SK-N-SH treated with all-trans-retinoic acid at 6 μM for 48 hours (cell line): ENCODE data around the gene TDRD3.

Experiments used
- ATAC-seq: fragments of 200-7000 bp; cut with Tn5 transposase; 3 replicates; pipeline ENCODE4 v1.9.1; 2020; ENCODE audit warnings: mild to moderate bottlenecking, moderate library complexity
- ARNTL ChIP-seq: fragments of 450-650 bp; formaldehyde crosslinking; IDR thresholded peaks from 2 replicates; pipeline ENCODE4 v1.5.0; 2020; ENCODE audit warnings: low read depth, mild to moderate bottlenecking, moderate library complexity, borderline replicate concordance
- BACH2 ChIP-seq: fragments of 250-450 bp; sonication (Bioruptor Pico); IDR thresholded peaks from 2 replicates; pipeline ENCODE4 v1.9.0; 2021; ENCODE audit warnings: mild to moderate bottlenecking, borderline replicate concordance
- ESRRG ChIP-seq: fragments of 250-450 bp; sonication (Bioruptor Pico); IDR thresholded peaks from 2 replicates; pipeline ENCODE4 v1.6.1; 2021; ENCODE audit warnings: mild to moderate bottlenecking
- GLIS3 ChIP-seq: fragments of 250-450 bp; sonication (Bioruptor Pico); IDR thresholded peaks from 2 replicates; pipeline ENCODE4 v1.5.0; 2020; ENCODE audit warnings: mild to moderate bottlenecking, moderate library complexity
- ISL1 ChIP-seq: fragments of 250-450 bp; sonication (Bioruptor Pico); IDR thresholded peaks from 2 replicates; pipeline ENCODE4 v2.1.2; 2022; ENCODE audit warnings: mild to moderate bottlenecking, moderate library complexity
- OSR1 ChIP-seq: fragments of 250-450 bp; sonication (Bioruptor Pico); IDR thresholded peaks from 2 replicates; pipeline ENCODE4 v1.8.0; 2022; ENCODE audit warnings: moderate library complexity, mild to moderate bottlenecking, inconsistent platforms
- PPARA ChIP-seq: fragments of 250-450 bp; sonication (Bioruptor Pico); IDR thresholded peaks from 2 replicates; pipeline ENCODE4 v1.5.0; 2020; ENCODE audit warnings: mild to moderate bottlenecking, borderline replicate concordance
- RARB ChIP-seq: fragments of 250-450 bp; sonication (Bioruptor Pico); IDR thresholded peaks from 2 replicates; pipeline ENCODE4 v1.8.0; 2021; ENCODE audit warnings: mild to moderate bottlenecking, moderate library complexity
- SNAI2 ChIP-seq: fragments of 250-450 bp; sonication (Bioruptor Pico); IDR thresholded peaks from 2 replicates; pipeline ENCODE4 v1.5.0; 2020; ENCODE audit warnings: mild to moderate bottlenecking, moderate library complexity
- TCF4 ChIP-seq: fragments of 250-450 bp; sonication (Bioruptor Pico); IDR thresholded peaks from 2 replicates; pipeline ENCODE4 v1.8.0; 2021; ENCODE audit warnings: mild to moderate bottlenecking, moderate library complexity, borderline replicate concordance
- TOX ChIP-seq: fragments of 250-450 bp; sonication (Bioruptor Pico); IDR thresholded peaks from 2 replicates; pipeline ENCODE4 v1.8.0; 2021; ENCODE audit warnings: mild to moderate bottlenecking, moderate library complexity, borderline replicate concordance
- ZC3H10 ChIP-seq: fragments of 250-450 bp; sonication (Bioruptor Pico); IDR thresholded peaks from 2 replicates; pipeline ENCODE4 v1.5.1; 2021; ENCODE audit warnings: mild to moderate bottlenecking, moderate library complexity
- ZFP3 ChIP-seq: fragments of 250-450 bp; sonication (Bioruptor Pico); IDR thresholded peaks from 2 replicates; pipeline ENCODE4 v1.5.0; 2020; ENCODE audit warnings: mild to moderate bottlenecking, moderate library complexity
- ZFP30 ChIP-seq: fragments of 450-650 bp; formaldehyde crosslinking; IDR thresholded peaks from 2 replicates; pipeline ENCODE4 v1.5.0; 2022; ENCODE audit warnings: mild to moderate bottlenecking, moderate library complexity
- ZNF565 ChIP-seq: fragments of 450-650 bp; formaldehyde crosslinking; conservative IDR thresholded peaks from 2 replicates; pipeline ENCODE4 v1.5.0; 2020; ENCODE audit warnings: low read depth, mild to moderate bottlenecking, moderate library complexity
- ZNF70 ChIP-seq: fragments of 450-650 bp; formaldehyde crosslinking; IDR thresholded peaks from 2 replicates; pipeline ENCODE4 v1.5.0; 2020; ENCODE audit warnings: mild to moderate bottlenecking, moderate library complexity
- TF ChIP-seq, protein P1 (sequence below): fragments of 250-450 bp; sonication (Bioruptor Pico); IDR thresholded peaks from 2 replicates; pipeline ENCODE4 v1.8.0; 2021; ENCODE audit warnings: low read depth, mild to moderate bottlenecking, moderate library complexity, borderline replicate concordance
- TF ChIP-seq, protein P2 (sequence below): fragments of 250-450 bp; sonication (Bioruptor Pico); IDR thresholded peaks from 2 replicates; pipeline ENCODE4 v1.5.1; 2020; ENCODE audit warnings: low read depth, mild to moderate bottlenecking, moderate library complexity
- TF ChIP-seq, protein P3 (sequence below): fragments of 250-450 bp; sonication (Bioruptor Pico); IDR thresholded peaks from 2 replicates; pipeline ENCODE4 v1.5.1; 2021; ENCODE audit warnings: mild to moderate bottlenecking, moderate library complexity
- TF ChIP-seq, protein P4 (sequence below): fragments of 250-450 bp; sonication (Bioruptor Pico); IDR thresholded peaks from 2 replicates; pipeline ENCODE4 v1.8.0; 2020; ENCODE audit warnings: mild to moderate bottlenecking, moderate library complexity, borderline replicate concordance

Gene TDRD3

DNA sequence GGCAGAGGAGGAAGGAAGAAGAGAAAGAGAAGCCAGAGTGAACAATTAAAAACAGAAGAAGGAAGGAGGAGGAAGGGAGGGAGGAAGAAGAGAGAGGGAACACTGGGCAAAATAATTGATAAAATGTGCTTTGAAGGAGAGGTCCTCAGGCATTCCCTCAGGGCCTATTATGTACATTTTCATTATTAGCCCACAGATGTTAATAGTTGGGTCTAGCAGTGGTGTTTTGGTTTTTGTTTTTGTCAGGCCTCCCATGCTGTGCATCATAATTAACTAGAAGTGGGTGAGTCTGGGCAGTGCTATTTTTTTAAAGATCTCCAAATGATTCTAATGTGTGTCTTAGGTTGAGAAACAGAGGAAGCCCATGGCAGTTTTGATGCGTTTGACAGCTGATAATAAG is 178.1 kb downstream of the TDRD3 start (continued):
- TF ChIP-seq PPARA (CRISPR knock-in tag) (no peak), BACH2 (CRISPR knock-in tag) (no peak), ARNTL (CRISPR knock-in tag) (no peak), TCF4 (no peak), SNAI2 (CRISPR knock-in tag) (no peak), ZFP30 (CRISPR knock-in tag) (no peak)
- TF ChIP-seq, protein P1, sequence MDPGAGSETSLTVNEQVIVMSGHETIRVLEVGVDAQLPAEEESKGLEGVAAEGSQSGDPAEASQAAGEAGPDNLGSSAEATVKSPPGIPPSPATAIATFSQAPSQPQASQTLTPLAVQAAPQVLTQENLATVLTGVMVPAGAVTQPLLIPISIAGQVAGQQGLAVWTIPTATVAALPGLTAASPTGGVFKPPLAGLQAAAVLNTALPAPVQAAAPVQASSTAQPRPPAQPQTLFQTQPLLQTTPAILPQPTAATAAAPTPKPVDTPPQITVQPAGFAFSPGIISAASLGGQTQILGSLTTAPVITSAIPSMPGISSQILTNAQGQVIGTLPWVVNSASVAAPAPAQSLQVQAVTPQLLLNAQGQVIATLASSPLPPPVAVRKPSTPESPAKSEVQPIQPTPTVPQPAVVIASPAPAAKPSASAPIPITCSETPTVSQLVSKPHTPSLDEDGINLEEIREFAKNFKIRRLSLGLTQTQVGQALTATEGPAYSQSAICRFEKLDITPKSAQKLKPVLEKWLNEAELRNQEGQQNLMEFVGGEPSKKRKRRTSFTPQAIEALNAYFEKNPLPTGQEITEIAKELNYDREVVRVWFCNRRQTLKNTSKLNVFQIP (CRISPR knock-in tag): no peak

DNA sequence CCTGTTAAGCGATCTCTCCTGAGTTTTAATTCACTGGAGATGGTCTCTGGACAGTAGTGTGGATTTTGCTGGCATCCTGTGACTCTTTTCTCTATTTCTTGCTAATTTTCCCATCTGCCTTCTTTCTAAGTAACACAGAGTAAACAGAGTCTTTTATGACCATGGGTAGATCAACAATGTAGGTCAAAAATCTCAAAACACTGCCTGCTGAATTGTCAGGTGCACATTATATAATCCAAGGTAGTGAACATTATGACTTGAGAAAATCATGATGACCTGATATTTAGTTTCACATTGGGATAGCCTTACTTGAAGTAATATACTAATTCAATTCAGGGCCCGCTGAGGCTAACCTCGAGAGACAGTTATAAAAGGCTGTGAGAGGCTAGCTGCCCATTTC is 180.7 kb downstream of the TDRD3 start:
- no peak for TF ChIP-seq ZC3H10
- TF ChIP-seq ARNTL (CRISPR knock-in tag): no peak
- no peak for ATAC-seq

DNA sequence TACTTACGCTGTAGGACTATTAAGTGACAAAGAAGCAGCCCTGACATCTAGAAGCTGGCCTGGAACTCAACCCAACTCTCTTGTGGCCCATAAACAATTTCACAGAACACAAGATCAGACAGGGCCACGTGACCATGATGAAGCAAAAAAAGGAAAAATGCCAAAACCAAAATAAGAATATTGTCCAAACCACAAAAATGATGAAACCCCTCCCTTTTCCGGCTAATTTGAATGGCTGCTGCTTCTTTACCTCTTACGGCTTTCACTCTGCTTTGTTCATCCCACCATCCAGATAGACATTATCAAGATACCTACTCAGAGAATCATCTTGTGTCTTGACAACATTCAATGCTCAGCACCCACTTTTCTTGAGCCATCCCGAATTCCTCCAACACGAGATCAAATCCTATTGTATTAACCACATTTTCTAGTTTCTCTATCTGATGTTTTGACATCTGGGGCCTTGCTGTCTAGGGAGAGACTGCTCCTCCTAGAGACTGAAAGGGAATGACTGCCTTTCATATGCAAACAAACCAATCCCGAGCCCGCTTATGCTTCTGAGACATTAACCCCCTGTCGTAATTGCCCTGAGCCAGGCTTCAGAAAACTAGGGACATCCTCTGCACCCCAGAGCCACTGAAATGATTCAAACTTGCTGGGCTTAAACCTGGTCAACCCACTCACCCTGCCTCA is 186.3 kb downstream of the TDRD3 start:
- ATAC-seq: no peak; the same call in 2 of the 3 replicates
- TF ChIP-seq TOX (CRISPR knock-in tag) (no peak), ZNF70 (no peak), ZC3H10 (no peak), GLIS3 (CRISPR knock-in tag) (no peak), OSR1 (no peak), ZNF565 (CRISPR knock-in tag) (no peak)
- TF ChIP-seq, protein P2, sequence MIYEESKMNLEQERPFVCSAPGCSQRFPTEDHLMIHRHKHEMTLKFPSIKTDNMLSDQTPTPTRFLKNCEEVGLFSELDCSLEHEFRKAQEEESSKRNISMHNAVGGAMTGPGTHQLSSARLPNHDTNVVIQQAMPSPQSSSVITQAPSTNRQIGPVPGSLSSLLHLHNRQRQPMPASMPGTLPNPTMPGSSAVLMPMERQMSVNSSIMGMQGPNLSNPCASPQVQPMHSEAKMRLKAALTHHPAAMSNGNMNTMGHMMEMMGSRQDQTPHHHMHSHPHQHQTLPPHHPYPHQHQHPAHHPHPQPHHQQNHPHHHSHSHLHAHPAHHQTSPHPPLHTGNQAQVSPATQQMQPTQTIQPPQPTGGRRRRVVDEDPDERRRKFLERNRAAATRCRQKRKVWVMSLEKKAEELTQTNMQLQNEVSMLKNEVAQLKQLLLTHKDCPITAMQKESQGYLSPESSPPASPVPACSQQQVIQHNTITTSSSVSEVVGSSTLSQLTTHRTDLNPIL (CRISPR knock-in tag): no peak
- TF ChIP-seq, protein P1 (CRISPR knock-in tag): no peak
- TF ChIP-seq, protein P3, sequence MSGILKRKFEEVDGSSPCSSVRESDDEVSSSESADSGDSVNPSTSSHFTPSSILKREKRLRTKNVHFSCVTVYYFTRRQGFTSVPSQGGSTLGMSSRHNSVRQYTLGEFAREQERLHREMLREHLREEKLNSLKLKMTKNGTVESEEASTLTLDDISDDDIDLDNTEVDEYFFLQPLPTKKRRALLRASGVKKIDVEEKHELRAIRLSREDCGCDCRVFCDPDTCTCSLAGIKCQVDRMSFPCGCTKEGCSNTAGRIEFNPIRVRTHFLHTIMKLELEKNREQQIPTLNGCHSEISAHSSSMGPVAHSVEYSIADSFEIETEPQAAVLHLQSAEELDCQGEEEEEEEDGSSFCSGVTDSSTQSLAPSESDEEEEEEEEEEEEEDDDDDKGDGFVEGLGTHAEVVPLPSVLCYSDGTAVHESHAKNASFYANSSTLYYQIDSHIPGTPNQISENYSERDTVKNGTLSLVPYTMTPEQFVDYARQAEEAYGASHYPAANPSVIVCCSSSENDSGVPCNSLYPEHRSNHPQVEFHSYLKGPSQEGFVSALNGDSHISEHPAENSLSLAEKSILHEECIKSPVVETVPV (CRISPR knock-in tag): no peak

DNA sequence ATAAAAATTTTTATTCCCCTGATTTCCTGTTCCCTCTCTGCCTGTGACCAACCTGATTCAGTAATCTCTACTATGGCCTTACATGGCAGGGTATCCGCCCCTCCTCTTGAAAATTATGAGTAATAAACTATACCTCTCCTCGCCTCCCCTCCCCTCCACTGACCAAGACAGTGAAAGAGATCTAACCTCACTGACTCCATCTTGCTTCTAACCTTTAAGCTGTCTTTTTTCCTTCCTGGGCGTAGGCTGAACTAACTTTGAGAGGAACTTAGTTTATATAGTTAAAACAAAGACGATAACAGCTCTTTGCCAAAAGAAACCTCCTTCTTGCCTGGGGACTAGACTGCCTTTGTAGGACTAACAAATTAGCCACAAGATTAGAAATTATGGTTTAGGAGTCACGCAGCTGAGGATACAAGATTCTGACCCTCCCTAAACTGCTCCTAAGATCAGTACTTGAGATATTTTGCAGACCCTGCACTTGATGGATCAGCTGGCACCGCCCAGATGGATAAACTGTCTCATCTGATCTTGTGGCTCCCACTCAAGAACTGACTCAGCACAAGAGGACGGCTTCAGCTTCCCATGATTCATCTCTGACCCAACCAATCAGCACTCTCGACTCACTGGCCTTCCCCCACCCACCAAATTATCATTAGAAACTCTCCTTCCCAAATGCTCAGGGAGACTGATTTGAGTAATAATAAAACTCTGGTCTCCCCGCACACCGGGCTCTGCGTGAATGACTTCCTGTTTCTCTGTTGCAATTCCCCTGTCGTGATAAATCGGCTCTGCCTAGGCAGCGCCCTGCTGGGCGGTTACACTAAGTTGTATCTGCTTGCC is 187.1 kb downstream of the TDRD3 start:
- peak; percentile 45; the same call in 2 of the 3 replicates for ATAC-seq
- TF ChIP-seq, protein P4, sequence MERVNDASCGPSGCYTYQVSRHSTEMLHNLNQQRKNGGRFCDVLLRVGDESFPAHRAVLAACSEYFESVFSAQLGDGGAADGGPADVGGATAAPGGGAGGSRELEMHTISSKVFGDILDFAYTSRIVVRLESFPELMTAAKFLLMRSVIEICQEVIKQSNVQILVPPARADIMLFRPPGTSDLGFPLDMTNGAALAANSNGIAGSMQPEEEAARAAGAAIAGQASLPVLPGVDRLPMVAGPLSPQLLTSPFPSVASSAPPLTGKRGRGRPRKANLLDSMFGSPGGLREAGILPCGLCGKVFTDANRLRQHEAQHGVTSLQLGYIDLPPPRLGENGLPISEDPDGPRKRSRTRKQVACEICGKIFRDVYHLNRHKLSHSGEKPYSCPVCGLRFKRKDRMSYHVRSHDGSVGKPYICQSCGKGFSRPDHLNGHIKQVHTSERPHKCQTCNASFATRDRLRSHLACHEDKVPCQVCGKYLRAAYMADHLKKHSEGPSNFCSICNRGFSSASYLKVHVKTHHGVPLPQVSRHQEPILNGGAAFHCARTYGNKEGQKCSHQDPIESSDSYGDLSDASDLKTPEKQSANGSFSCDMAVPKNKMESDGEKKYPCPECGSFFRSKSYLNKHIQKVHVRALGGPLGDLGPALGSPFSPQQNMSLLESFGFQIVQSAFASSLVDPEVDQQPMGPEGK (CRISPR knock-in tag): no peak
- TF ChIP-seq ZC3H10: no peak
- TF ChIP-seq TCF4: no peak
- TF ChIP-seq ESRRG: no peak
- TF ChIP-seq ISL1 (CRISPR knock-in tag): no peak
- TF ChIP-seq, protein P1 (CRISPR knock-in tag): no peak
- TF ChIP-seq, protein P2 (CRISPR knock-in tag): no peak
- TF ChIP-seq ARNTL (CRISPR knock-in tag): no peak
- TF ChIP-seq RARB (CRISPR knock-in tag): no peak
- TF ChIP-seq SNAI2 (CRISPR knock-in tag): no peak
- no peak for TF ChIP-seq ZFP3 (CRISPR knock-in tag)
